Suprapubic skin (tissue), 4 donors: ENCODE results near the gene EMC8. TPM values are rescaled to one million over a fixed set of nuclear protein-coding genes. Genes with fewer than 3 reads are reported as not detected.

Experiments used
- DNase-seq, 2 donors: peaks; one replicate each; pipeline ENCODE4 v3.0.0-alpha.2; 2019; ENCODE audit warnings: low spot score in 2 of 2
- H3K27ac ChIP-seq: fragments of 200-600 bp; sonication (generic); one replicate; pipeline ENCODE4 v1.5.1; 2019
- H3K27me3 ChIP-seq: fragments of 200-600 bp; sonication (generic); one replicate; pipeline ENCODE4 v1.5.1; 2019
- H3K36me3 ChIP-seq: fragments of 200-600 bp; sonication (generic); one replicate; pipeline ENCODE4 v1.5.1; 2019
- H3K4me1 ChIP-seq: fragments of 200-600 bp; sonication (generic); one replicate; pipeline ENCODE4 v1.5.1; 2019
- H3K4me3 ChIP-seq: fragments of 200-600 bp; sonication (generic); one replicate; pipeline ENCODE4 v1.5.1; 2019; ENCODE audit warnings: mild to moderate bottlenecking
- H3K9me3 ChIP-seq: fragments of 200-600 bp; sonication (generic); one replicate; pipeline ENCODE4 v1.5.1; 2019
- EP300 ChIP-seq: sonication (generic); formaldehyde crosslinking; IDR thresholded peaks from one replicate; pipeline ENCODE4 v1.6.1; 2017; ENCODE audit warnings: antibody characterized with exemption
- POLR2A ChIP-seq, 2 donors: fragments of 450-650 bp; IDR thresholded peaks; one replicate each; pipeline ENCODE4 v1.6.1; 2017; ENCODE audit warnings: antibody characterized with exemption in 2 of 2, mild to moderate bottlenecking in 2 of 2, moderate library complexity in 2 of 2
- POLR2AphosphoS5 ChIP-seq, 3 donors: sonication (generic); formaldehyde crosslinking; IDR thresholded peaks; one replicate each; pipeline ENCODE4 v1.6.1; 2017; ENCODE audit warnings: antibody characterized with exemption in 3 of 3
- WGBS: methylation state at CpG from one replicate; pipeline ENCODE4 v1.1.5; 2018; 5-methylcytosine and 5-hydroxymethylcytosine counted together
- total RNA-seq, 4 donors: library from RNA; depleted of rRNA; stranded (reverse); fragments of >200 nt; gene quantifications; one replicate each; pipeline ENCODE4 v1.1.0, GENCODE V29; 2016
- TF ChIP-seq, protein P1 (sequence below), 2 donors: fragments of 200-600 bp in 1 of 2; fragments of 450-650 bp in 1 of 2; sonication (generic) in 1 of 2; IDR thresholded peaks; one replicate each; pipeline ENCODE4 v1.5.1; 2016 to 2019; ENCODE audit warnings: antibody characterized with exemption in 2 of 2, mild to moderate bottlenecking in 1 of 2, moderate library complexity in 1 of 2

EMC8 gene
- total RNA-seq, 4 donors from 2014 or later, result 20.4 to 39.5 (median 23.9) TPM

DNA sequence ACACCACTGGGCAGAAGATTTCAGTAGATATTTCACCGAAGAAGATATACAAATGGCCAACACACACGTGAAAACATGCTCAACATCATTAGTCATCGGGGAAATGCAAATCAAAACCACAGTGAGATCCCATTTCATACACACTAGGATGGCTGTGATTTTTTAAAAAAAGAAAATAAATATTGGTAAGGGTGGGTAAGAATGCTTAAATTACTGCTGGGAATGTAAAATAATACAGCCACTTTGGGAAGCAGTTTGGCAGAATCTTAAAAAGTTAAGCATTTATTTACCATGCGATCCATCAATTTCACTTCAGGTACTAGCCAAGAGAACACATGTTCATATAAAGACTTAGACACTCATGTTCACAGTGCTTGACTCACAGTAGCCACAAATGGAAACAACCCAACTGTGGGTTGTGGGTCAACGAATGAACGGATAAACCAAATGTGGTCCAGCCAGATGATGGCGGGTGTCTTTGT lies 42.0 kb downstream of the EMC8 start:
- peaks cover 22% of the 10 kb centered on the region for H3K4me1 ChIP-seq
- H3K9me3 ChIP-seq, result no peaks in the 10 kb centered on the region
- no peaks in the 10 kb centered on the region for H3K36me3 ChIP-seq
- DNase-seq, result no peak
- no peak overlapping the region for H3K4me3 ChIP-seq
- TF ChIP-seq POLR2AphosphoS5 (IDR thresholded peaks at IDR 0.05) (no peak), POLR2A (IDR thresholded peaks at IDR 0.05) (no peak), EP300 (no peak)
- TF ChIP-seq, protein P1, sequence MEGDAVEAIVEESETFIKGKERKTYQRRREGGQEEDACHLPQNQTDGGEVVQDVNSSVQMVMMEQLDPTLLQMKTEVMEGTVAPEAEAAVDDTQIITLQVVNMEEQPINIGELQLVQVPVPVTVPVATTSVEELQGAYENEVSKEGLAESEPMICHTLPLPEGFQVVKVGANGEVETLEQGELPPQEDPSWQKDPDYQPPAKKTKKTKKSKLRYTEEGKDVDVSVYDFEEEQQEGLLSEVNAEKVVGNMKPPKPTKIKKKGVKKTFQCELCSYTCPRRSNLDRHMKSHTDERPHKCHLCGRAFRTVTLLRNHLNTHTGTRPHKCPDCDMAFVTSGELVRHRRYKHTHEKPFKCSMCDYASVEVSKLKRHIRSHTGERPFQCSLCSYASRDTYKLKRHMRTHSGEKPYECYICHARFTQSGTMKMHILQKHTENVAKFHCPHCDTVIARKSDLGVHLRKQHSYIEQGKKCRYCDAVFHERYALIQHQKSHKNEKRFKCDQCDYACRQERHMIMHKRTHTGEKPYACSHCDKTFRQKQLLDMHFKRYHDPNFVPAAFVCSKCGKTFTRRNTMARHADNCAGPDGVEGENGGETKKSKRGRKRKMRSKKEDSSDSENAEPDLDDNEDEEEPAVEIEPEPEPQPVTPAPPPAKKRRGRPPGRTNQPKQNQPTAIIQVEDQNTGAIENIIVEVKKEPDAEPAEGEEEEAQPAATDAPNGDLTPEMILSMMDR (IDR thresholded peaks at IDR 0.05), result no peak
- no peak overlapping the region for H3K27ac ChIP-seq
- peaks cover 4% of the 10 kb centered on the region for H3K27me3 ChIP-seq
- WGBS, result 44% methylated on average over 7 of the region's 7 CpGs

DNA sequence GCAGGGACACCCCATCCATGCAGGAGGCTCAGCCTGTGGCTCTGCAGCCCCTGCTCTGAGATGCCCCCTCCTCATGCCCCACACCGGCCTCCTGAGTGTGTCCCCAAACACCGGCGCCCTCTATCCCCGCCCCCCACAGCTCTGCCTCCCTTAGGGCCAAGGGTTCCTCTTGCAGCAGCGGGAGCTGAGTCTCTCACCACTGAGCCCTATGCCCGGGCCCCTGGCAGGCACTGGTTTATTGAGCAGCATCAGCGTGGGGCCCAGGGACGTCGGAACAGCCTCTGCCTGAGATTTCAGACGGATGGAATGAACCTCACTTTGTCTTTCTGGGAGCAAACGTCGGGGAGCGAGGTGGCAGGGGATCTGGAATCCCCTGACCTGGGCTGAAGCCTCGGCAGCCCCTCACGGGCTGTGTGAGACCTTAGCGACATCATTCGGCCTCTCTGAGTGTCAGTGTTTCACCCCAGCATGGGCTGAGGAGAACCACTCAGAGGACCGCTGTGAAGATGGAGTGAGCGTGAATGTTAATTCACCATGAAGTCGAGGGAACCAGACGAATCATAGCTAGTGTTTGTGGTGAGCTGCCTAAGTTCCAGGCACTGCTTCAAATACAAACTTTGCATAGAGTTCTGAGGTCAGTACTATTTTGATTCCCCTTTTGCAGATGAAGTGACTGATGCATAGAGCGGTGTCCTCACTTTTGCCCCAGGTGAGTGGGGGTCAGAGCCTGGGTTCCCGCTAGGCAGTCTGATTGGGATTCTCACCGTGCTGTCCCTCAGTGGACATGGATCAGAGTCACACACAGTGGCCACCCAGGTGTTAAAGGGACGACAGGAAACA lies 43.2 kb downstream of the EMC8 start:
- H3K27me3 ChIP-seq, result peaks cover 4% of the 10 kb centered on the region
- DNase-seq, result no peak
- WGBS, result 73% methylated on average over 25 of the region's 25 CpGs
- TF ChIP-seq, protein P1 (IDR thresholded peaks at IDR 0.05), result no peak
- TF ChIP-seq POLR2A (IDR thresholded peaks at IDR 0.05) (no peak), POLR2AphosphoS5 (IDR thresholded peaks at IDR 0.05) (no peak), EP300 (no peak)
- H3K9me3 ChIP-seq, result no peaks in the 10 kb centered on the region
- H3K4me1 ChIP-seq, result peaks cover 34% of the 10 kb centered on the region
- no peak overlapping the region for H3K27ac ChIP-seq
- no peak overlapping the region for H3K4me3 ChIP-seq
- H3K36me3 ChIP-seq, result no peaks in the 10 kb centered on the region

DNA sequence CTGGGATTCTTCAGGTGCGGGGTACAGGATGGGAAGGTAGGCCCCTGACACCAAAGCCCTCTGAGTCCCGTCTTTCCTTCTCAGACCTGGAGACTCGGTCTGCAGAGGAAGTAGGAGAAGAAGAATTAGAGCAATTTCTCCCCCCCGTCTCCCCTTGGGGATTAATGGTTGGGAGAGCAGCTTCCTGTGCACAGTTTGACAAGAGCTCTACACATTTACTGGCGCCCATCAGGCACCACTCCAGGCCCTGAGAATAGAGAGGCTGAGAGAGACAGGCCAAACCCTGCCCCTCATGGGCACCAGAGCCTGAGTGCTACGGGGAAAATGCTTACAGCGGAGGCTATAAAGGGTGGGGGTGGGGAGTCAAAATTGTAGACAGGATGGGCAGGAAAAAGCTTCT lies 44.9 kb downstream of the EMC8 start:
- DNase-seq, result no peak
- WGBS, result 45% methylated on average over 6 of the region's 7 CpGs
- TF ChIP-seq, protein P1 (IDR thresholded peaks at IDR 0.05), result no peak
- TF ChIP-seq EP300 (no peak), POLR2A (IDR thresholded peaks at IDR 0.05) (no peak), POLR2AphosphoS5 (IDR thresholded peaks at IDR 0.05) (no peak)
- Histone ChIP-seq H3K4me3 (no peak overlapping the region), H3K9me3 (no peaks in the 10 kb centered on the region), H3K4me1 (peaks cover 49% of the 10 kb centered on the region), H3K27ac (no peak overlapping the region), H3K36me3 (no peaks in the 10 kb centered on the region), H3K27me3 (no peaks in the 10 kb centered on the region)

DNA sequence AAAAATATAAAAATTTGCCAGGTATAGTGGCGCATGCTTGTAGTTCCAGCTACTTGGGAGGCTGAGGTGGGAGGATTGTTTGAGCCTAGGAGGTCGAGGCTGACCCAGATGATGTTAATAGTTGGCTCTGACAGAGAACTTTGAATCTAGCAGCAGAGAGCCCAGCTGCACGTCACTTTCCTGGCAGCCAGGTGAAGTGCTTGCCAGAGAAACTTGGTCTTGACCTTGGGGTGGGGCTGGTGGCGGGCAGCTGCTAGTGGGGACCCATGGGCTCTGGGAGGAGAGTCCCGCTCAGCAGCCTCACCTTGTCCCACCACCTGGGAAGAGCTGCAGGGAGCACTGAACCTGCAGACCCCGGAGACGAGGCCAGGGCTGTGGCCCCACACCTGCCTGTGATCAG lies 45.4 kb downstream of the EMC8 start:
- Histone ChIP-seq H3K9me3 (no peaks in the 10 kb centered on the region), H3K4me3 (no peak overlapping the region), H3K27ac (no peak overlapping the region), H3K27me3 (no peaks in the 10 kb centered on the region), H3K4me1 (peaks cover 50% of the 10 kb centered on the region), H3K36me3 (no peaks in the 10 kb centered on the region)
- TF ChIP-seq POLR2AphosphoS5 (IDR thresholded peaks at IDR 0.05) (no peak), POLR2A (IDR thresholded peaks at IDR 0.05) (no peak), EP300 (no peak)
- TF ChIP-seq, protein P1 (IDR thresholded peaks at IDR 0.05), result no peak
- WGBS, result 57% methylated on average over 4 of the region's 7 CpGs
- DNase-seq, result no peak

DNA sequence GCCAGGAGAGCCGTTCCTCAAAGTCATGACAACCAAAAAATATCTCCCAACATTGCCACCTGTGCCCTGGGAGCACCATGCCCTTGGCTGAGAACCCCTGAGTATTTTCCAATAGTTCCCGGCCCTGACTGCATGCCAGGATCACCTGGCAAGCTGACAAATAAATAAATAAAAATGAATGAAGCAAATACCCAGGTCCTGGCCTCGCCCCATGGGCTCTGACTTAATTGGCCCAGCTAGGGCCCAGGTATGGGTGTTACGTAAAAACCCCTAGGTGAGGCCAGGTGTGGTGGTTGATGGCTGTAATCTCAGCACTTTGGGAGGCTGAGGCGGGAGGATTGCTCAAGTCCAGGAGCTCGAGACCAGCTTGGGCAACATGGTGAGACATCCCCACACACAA lies 45.8 kb downstream of the EMC8 start:
- peaks cover 50% of the 10 kb centered on the region for H3K4me1 ChIP-seq
- DNase-seq, result no peak
- H3K27me3 ChIP-seq, result no peaks in the 10 kb centered on the region
- TF ChIP-seq EP300 (no peak), POLR2A (IDR thresholded peaks at IDR 0.05) (no peak), POLR2AphosphoS5 (IDR thresholded peaks at IDR 0.05) (no peak)
- TF ChIP-seq, protein P1 (IDR thresholded peaks at IDR 0.05), result no peak
- no peak overlapping the region for H3K27ac ChIP-seq
- H3K36me3 ChIP-seq, result no peaks in the 10 kb centered on the region
- 57% methylated on average over 6 of the region's 6 CpGs for WGBS
- H3K4me3 ChIP-seq, result no peak overlapping the region
- H3K9me3 ChIP-seq, result no peaks in the 10 kb centered on the region
